Lower leg skin (tissue), 4 donors: ENCODE data around the gene GSG1L. TPM values are rescaled to one million over a fixed set of nuclear protein-coding genes. Genes with fewer than 3 reads are reported as not detected.

Experiments
- DNase-seq, 2 donors: peaks; one replicate each; pipeline ENCODE4 v3.0.0-alpha.2; 2019; ENCODE audit warnings: low spot score in 2 of 2
- H3K4me3 ChIP-seq: fragments of 200-600 bp; sonication (generic); 2 replicates; pipeline ENCODE4 v1.5.1; 2017; ENCODE audit warnings: mild to moderate bottlenecking, low read depth; ENCODE audit not compliant: poor library complexity, severe bottlenecking
- CTCF ChIP-seq, 3 donors: fragments of 450-650 bp; IDR thresholded peaks; one replicate each; pipeline ENCODE4 v1.5.1; 2016; ENCODE audit warnings: antibody characterized with exemption in 3 of 3, mild to moderate bottlenecking in 3 of 3, moderate library complexity in 2 of 3
- POLR2A ChIP-seq, 2 donors: fragments of 450-650 bp; IDR thresholded peaks; one replicate each; pipeline ENCODE4 v1.6.1; 2016 to 2017; ENCODE audit warnings: antibody characterized with exemption in 2 of 2, mild to moderate bottlenecking in 1 of 2, moderate library complexity in 1 of 2
- WGBS, 2 donors: methylation state at CpG; one replicate each; pipeline ENCODE4 v1.1.5; 2018; 5-methylcytosine and 5-hydroxymethylcytosine counted together
- intact Hi-C: fragments of 100-400 bp; cut with DNase I; formaldehyde crosslinking; loops from one replicate; pipeline ENCODE4 v1.15.0; 2023; ENCODE audit warnings: low total_unique reads
- total RNA-seq, 4 donors: library from RNA; depleted of rRNA; stranded (reverse); fragments of >200 nt; gene quantifications; one replicate each; pipeline ENCODE4 v1.1.0, GENCODE V29; 2016

GSG1L gene
- total RNA-seq, 4 donors from 2014 or later: 0.49 to 1.1 (median 0.59) TPM; not detected in 1

- intact Hi-C loops: no loop called here
- DNase-seq: no peak
- 77 to 80% methylated on average over 14 to 20 of the region's 20 CpGs for WGBS, 2 donors
- no peak overlapping the region for H3K4me3 ChIP-seq
- no peak for TF ChIP-seq CTCF (IDR thresholded peaks at IDR 0.05)
- no peak for TF ChIP-seq POLR2A (IDR thresholded peaks at IDR 0.05)
Observed at GRCh38 chr16:27784351-27785306, 278.9 kb downstream of the GSG1L start.

GRCh38 chr16:27781981-27782880, 281.3 kb downstream of the GSG1L start:
- intact Hi-C loops: no loop called here
- TF ChIP-seq POLR2A (IDR thresholded peaks at IDR 0.05) (no peak), CTCF (IDR thresholded peaks at IDR 0.05) (no peak)
- DNase-seq: no peak
- WGBS, 2 donors: 75 to 79% methylated on average over 19 of the region's 19 CpGs
- H3K4me3 ChIP-seq: no peak overlapping the region

GRCh38 chr16:27781195-27781524, 282.4 kb downstream of the GSG1L start:
- DNase-seq: peak in 1 of 2 donors; percentile 39
- intact Hi-C loops: no loop called here
- no peak overlapping the region for H3K4me3 ChIP-seq
- WGBS, 2 donors: 49 to 55% methylated on average over 7 of the region's 7 CpGs
- TF ChIP-seq CTCF (IDR thresholded peaks at IDR 0.05) (no peak), POLR2A (IDR thresholded peaks at IDR 0.05) (no peak)

- no peak overlapping the region for H3K4me3 ChIP-seq
- intact Hi-C loops: no loop called here
- DNase-seq: no peak
- 82 to 86% methylated on average over 8 of the region's 8 CpGs for WGBS, 2 donors
- TF ChIP-seq POLR2A (IDR thresholded peaks at IDR 0.05) (no peak), CTCF (IDR thresholded peaks at IDR 0.05) (no peak)
Observed at GRCh38 chr16:27780468-27781194, 282.9 kb downstream of the GSG1L start.

GRCh38 chr16:27779641-27780164, 283.8 kb downstream of the GSG1L start:
- DNase-seq: no peak
- 53 to 57% methylated on average over 23 of the region's 23 CpGs for WGBS, 2 donors
- no peak overlapping the region for H3K4me3 ChIP-seq
- intact Hi-C loops: no loop called here
- TF ChIP-seq POLR2A (IDR thresholded peaks at IDR 0.05) (no peak), CTCF (IDR thresholded peaks at IDR 0.05) (no peak)
